ENCODE measurements around the gene PSMA6.
"Not testable (repeated sequence)": the region's sequence is repeated elsewhere in the genome, so short reads cannot be mapped to it uniquely, and the experiment has no call there.

Gene PSMA6

GRCh38 chr14:35344107-35344807, 52.1 kb downstream of the PSMA6 start:
- no peak for DNase-seq (ENCODE audit: low spot score)

GRCh38 chr14:35346738-35347322, 54.6 kb downstream of the PSMA6 start:
- no peak for DNase-seq (ENCODE audit: low spot score)

DNA sequence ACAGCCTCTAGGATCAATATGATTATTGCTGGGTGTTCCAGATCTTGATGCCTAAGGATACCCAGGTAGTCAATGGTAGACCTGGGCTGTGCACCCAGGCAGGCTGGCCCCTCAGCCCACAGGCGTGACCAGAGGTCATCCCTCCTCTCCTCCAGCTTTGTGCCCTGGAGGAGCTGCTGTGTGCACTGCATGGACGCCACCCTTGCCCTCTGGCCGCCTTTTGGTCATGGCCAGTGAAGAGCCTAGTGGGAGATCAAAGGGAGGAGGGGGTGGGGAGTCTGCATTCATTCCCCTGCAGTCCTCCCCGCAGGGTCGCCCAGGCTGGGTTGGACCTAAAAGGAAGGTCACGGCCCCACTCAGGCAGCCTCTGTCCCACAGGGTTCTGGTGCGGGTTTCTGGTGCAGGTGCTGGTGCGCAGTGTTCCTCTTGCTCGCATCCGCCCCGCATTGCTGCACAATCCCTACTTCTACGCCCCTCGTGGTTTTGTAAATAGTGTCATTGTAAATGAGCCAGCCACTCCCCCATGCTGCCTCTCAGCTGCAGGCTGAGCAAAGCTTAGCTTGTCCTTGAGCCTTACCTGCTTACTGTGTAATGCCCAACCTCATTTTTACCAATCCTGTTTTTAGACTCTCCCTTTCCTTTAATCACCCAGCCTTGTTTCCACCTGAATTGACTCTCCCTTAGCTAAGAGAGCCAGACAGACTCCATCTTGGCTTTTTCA, 55.3 kb downstream of the PSMA6 start:
- DNase-seq (ENCODE audit: low spot score): no peak

DNA sequence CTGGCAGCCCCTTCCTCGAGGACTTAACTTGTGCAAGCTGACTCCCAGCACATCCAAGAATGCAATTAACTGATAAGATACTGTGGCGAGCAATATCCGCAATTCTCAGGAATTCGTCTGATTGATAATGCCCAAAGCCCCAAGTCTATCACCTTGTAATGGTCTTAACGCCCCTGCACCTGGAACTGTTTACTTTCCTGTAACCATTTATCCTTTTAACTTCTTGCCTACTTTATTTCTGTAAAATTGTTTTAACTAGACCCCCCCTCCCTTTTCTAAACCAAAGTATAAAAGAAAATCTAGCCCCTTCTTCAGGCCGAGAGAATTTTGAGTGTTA, 55.8 kb downstream of the PSMA6 start:
- not testable (repeated sequence) for DNase-seq (ENCODE audit: low spot score)

DNA sequence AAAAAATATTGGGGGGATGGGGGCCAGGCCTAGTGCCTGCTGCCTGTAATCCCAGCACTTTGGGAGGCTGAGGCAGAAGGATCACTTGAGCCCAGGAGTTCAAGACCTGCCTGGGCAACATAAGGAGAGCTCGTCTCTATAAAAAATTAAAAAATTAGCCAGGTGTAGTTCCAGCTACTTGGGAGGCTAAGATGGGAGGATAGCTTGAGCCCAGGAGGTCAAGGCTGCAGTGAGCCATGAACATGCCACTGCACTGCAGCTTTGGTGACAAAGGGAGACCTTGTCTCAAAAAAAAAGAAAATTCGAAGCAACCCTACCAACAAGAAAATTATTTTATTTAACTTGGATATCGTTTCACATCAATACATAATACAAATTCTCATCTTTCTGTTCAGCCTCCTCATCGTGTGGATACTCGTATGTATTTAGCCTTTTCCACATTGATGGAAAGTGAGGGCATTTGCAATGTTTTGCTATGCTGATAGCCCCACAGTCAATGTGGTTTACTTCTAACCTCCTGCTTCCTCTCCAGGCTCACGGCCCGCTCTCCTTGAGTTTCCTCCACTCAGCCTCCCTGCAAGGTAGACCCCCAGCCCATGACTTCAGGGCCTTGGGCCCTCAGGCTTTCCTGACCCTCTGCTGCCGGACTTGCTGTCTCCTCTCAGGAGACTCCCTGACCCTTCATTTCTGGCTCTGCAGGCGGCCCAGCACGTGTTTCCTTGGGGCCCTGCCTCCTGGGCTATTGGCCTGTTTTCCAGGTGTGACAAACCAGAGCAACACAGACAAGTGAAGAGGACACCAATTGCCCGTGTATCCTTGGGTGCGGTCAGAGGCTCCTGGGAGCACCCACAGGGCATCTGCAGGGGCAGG, 57.5 kb downstream of the PSMA6 start:
- no peak for DNase-seq (ENCODE audit: low spot score)

DNA sequence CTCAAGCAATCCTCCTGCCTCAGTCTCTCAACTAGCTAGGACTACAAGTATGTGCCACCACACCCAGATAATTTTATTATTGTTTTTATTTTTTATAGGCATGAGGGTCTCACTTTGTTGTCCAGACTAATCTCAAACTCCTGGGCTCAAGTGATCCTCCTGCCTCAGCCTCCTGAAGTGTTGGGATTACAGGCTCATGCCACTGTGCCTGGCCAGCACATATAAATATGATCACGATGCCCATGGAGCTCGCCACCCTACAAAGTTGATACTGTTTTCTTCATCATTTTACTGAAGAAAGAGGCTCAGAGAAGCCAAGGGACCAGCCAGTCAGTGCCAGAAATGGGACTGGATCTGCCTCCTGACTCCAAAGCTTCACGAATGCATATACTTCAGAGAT, 59.3 kb downstream of the PSMA6 start:
- DNase-seq (ENCODE audit: low spot score): no peak

DNA sequence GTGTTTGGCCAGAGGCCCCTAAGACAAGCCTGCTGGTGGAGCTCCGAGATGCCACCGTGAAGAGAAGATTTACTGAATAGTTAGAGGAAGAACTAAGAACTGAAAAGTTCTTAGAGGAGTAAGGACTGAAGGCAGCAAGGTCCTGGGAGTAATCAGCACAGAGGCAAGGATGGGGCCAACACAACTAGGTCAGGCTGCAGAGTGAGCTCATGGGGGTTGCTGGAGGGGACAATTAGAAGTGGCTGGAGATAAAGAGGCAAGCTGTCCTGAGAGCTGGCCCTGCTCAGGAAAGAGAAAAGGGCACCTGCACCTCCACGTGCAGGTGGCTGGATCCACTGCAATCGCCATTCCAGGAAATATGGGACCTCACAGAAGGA, 59.7 kb downstream of the PSMA6 start:
- DNase-seq (ENCODE audit: low spot score): no peak

GRCh38 chr14:35352274-35353233, 60.4 kb downstream of the PSMA6 start:
- peak; percentile 21 for DNase-seq (ENCODE audit: low spot score)

DNA sequence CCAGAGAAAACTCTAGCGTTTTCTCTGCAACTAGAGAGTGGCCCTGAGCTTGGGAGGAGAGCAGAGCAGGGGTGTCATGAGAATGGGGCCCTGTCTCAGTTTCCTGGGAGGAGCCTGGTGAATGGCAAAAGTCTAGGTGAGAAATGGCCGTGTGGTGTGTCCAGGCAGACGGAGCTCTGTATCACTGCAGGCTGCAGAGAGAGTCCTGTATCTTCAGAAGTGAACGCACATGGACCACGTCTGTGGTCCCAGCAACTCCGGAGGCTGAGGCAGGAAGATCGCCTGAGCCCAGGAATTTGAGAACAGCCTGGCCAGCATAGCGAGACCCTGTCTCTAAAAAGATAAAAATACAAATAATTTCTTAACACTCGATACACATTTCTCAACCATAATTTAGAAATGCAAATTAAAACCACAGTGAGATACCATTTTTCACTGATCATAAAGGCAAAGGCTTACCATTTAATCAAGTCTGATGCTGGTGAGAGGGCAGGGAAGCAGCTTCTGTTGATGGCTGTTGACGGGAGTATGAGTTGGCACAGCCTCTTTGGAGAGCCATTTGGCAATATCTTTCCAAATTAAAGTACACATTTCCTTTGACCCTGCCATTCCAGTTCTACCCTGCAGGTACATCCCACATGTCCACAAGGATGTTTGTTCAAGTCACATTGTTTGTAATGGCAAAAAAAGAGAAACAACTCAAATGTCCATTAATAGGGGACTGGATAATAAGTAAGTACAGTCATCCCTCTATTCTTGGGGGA, 61.4 kb downstream of the PSMA6 start:
- DNase-seq (ENCODE audit: low spot score): no peak

DNA sequence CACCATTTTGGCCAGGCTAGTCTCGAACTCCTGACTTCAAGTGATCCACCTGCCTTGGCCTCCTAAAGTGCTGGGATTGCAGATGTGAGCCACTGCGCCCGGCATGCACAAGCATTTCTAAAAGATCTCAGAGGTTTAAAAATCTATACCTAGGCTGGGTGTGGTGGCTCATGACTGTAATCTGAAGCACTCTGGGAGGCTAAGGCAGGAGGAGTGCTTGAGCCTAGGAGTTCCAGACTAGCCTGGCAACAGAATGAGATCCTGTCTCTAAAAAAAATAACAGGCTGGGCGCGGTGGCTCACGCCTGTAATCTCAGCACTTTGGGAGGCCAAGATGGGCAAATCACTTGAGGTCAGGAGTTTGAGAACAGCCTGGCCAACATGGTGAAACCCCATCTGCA, 63.1 kb downstream of the PSMA6 start:
- not testable (repeated sequence) for DNase-seq (ENCODE audit: low spot score)

DNA sequence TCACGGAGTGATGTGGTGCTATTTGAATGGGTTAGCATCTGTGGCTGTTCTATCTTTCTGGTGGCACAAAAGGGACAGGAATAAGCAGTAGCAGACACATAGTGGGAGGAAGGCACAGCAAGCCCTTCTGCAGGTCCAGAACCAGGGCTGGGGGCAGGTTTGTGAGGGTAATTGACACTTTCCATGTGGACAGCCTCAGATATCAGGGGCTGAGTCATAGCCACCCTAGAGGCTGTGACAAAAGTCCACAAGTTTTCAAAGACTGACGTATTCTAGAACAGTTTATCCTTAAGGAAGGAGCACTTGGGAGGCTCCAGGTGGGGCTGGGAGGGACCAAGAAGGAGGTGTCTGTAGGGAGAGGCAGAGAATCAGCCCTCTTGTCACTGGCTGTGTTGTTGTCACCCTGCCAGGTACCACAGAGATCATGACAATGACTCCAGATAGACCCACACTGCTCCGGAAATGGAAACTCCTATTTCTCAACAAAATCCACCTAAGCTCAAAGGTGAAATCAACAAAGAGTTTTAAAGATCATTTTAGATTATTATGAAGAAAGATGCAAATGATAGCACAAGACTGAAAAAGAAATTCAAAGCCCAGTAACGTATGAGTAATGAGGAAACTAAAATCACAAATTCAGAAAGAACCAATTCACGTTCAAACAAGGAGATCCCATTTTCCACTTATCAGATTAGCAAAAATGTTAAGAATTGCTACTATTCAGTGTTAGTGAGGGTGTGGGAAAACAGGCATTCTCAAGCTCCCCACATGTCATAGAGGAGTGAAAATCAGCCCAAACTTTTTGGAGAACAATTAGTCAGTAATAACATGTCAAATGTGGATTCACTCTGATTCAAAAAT, 64.0 kb downstream of the PSMA6 start:
- DNase-seq (ENCODE audit: low spot score): no peak

DNA sequence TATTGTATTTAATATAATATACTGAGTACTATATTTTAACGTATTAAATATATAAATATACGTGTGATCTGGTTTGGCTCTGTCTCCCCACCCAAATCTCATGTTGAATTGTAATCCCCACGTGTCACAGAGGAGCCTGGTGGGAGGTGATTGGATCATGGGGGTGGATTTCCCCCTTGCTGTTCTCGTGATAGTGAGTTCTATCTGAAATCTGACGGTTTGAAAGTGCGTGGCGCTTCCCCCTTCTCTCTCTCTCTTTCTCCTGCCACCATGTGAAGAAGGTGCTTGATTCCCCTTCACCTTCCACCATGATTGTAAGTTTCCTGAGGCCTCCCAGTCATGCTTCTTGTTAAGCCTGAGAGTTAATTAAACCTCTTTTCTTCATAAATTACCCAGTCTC, 67.5 kb downstream of the PSMA6 start:
- DNase-seq (ENCODE audit: low spot score): not testable (repeated sequence)

GRCh38 chr14:35361141-35361480, 68.9 kb downstream of the PSMA6 start:
- DNase-seq (ENCODE audit: low spot score): no peak

- no peak for DNase-seq (ENCODE audit: low spot score)
Observed at GRCh38 chr14:35362450-35362849, 70.3 kb downstream of the PSMA6 start.

DNA sequence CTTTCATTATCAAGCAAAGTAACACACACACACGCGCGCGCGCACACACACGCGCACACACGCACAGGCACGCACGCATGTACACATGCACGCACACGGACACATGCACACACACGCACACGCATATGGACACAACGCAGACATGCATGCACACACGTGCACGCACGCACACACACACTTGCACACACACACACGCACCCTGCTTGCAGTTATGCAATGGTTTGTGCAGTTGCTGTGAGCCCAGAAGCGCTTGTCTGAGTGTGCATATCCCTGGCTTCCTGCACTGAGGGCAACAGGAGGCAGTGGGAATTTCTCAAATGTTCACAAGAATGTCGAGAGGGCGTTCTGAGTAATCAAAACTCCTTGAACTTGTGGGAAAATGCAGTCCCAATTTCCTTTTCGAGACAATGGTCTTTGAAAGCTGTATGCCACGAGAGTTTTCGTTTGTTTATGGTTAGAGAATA, 70.8 kb downstream of the PSMA6 start:
- no peak for DNase-seq (ENCODE audit: low spot score)

- DNase-seq (ENCODE audit: low spot score): peak; percentile 40
Observed at GRCh38 chr14:35365130-35366055, 73.2 kb downstream of the PSMA6 start.

DNA sequence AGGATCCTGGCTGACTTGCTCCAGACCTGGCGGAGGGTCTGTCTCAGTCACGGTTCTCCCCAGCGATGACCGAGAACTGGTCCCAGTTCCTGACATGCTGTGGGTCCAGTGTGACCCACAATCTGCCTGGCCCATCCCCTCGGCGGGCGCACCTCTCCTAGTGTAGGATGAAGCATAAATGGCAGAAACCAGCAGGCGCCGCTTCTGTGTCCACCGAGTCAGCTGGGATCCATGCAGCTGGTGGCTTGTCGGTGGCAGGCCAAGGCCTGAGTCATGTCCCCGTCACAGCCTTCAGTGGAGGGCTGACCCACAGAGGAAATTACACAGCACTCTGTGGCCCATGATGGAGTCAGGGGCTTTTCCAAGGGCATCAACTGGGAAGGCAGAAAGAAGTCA, 73.9 kb downstream of the PSMA6 start:
- DNase-seq (ENCODE audit: low spot score): no peak

- no peak for DNase-seq (ENCODE audit: low spot score)
Observed at GRCh38 chr14:35366521-35366976, 74.4 kb downstream of the PSMA6 start.

DNA sequence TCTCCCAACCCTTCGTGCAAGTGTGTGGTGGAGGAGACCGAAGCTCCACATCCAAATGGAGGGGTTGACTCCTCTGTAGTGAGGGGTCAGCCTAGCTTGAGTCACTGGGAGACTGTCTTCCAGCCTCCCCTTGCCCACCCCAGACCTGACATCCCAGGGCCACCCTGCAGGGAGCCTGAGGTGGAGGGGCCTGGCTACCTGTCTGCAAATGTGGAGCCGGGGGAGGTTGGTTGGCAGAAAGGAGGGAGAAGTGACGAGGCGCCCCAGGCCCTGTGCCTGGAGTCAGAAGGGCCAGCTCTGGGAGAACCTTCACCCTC, 74.8 kb downstream of the PSMA6 start:
- no peak for DNase-seq (ENCODE audit: low spot score)

All from pons (tissue), 1 donor.